Measurements from ENCODE around the gene ATP10A.

DNA sequence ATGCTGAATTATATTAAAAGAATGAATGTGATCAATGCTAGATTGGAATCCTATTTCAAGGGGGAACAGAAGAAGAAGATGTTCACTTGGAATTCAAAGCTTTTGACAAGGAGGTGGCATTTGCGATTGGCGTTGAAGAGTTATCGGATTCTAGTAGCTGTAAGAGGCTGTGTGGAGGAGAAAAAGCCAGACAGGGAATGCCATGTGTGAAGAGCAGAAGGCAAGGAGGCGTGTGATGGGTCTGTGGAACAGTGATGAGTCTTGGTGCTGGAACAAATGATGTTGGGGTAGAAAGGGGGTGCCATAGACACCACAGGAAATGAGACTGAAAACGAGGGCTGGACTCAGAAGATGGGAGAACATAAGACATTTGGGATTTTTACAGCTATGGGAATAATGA lies 30.5 kb upstream of the ATP10A start:
- TF ChIP-seq, protein P1, sequence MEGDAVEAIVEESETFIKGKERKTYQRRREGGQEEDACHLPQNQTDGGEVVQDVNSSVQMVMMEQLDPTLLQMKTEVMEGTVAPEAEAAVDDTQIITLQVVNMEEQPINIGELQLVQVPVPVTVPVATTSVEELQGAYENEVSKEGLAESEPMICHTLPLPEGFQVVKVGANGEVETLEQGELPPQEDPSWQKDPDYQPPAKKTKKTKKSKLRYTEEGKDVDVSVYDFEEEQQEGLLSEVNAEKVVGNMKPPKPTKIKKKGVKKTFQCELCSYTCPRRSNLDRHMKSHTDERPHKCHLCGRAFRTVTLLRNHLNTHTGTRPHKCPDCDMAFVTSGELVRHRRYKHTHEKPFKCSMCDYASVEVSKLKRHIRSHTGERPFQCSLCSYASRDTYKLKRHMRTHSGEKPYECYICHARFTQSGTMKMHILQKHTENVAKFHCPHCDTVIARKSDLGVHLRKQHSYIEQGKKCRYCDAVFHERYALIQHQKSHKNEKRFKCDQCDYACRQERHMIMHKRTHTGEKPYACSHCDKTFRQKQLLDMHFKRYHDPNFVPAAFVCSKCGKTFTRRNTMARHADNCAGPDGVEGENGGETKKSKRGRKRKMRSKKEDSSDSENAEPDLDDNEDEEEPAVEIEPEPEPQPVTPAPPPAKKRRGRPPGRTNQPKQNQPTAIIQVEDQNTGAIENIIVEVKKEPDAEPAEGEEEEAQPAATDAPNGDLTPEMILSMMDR (IDR thresholded peaks at IDR 0.05), result no peak
- TF ChIP-seq POLR2A (IDR thresholded peaks at IDR 0.05), result no peak
